GM12892 (cell line): ENCODE measurements around the gene ZBTB9.

ENCODE experiments used
- DNase-seq: peaks from one replicate; pipeline ENCODE4 v3.0.0; 2011; ENCODE audit not compliant: insufficient read length
- FAIRE-seq: peaks from 2 replicates; lab custom pipeline; 2011; peaks lifted over from hg19 to GRCh38; lab: Jason Lieb, UNC
- POLR2A ChIP-seq: IDR thresholded peaks from 2 replicates; pipeline ENCODE4 v1.6.1; 2011; ENCODE audit warnings: low read depth, low read length, control low read depth
- POLR2AphosphoS5 ChIP-seq: IDR thresholded peaks from 2 replicates; pipeline ENCODE4 v1.6.1; 2011; ENCODE audit warnings: low read depth, low read length, control low read depth
- TAF1 ChIP-seq: IDR thresholded peaks from 2 replicates; pipeline ENCODE4 v1.6.1; 2011; ENCODE audit warnings: low read depth, mild to moderate bottlenecking, control low read depth, low read length, borderline replicate concordance

The ZBTB9 gene

GRCh38 chr6:33488339-33488738, 34.0 kb downstream of the ZBTB9 start:
- TF ChIP-seq TAF1 (no peak), POLR2A (no peak), POLR2AphosphoS5 (no peak)
- no peak for FAIRE-seq
- no peak for DNase-seq

GRCh38 chr6:33490198-33490597, 35.8 kb downstream of the ZBTB9 start:
- TF ChIP-seq POLR2AphosphoS5 (no peak), POLR2A (no peak), TAF1 (no peak)
- FAIRE-seq (no peak), DNase-seq (no peak)

GRCh38 chr6:33490621-33491020, 36.2 kb downstream of the ZBTB9 start:
- no peak for DNase-seq
- TF ChIP-seq POLR2A (no peak), POLR2AphosphoS5 (no peak), TAF1 (no peak)

GRCh38 chr6:33492093-33492492, 37.7 kb downstream of the ZBTB9 start:
- no peak for FAIRE-seq
- TF ChIP-seq TAF1 = no peak
- DNase-seq = no peak

More at GRCh38 chr6:33490621-33491020, 36.2 kb downstream of the ZBTB9 start:
- FAIRE-seq = no peak

GRCh38 chr6:33497157-33497556, 42.8 kb downstream of the ZBTB9 start:
- DNase-seq = no peak
- no peak for TF ChIP-seq POLR2A
- TF ChIP-seq TAF1 = no peak
- TF ChIP-seq POLR2AphosphoS5 = no peak
- FAIRE-seq = no peak

GRCh38 chr6:33502486-33502885, 48.1 kb downstream of the ZBTB9 start:
- no peak for TF ChIP-seq TAF1
- no peak for TF ChIP-seq POLR2A
- TF ChIP-seq POLR2AphosphoS5 = no peak

GRCh38 chr6:33504486-33504885, 50.1 kb downstream of the ZBTB9 start:
- no peak for FAIRE-seq
- TF ChIP-seq POLR2AphosphoS5 = no peak
- no peak for TF ChIP-seq POLR2A
- TF ChIP-seq TAF1 = no peak

More at GRCh38 chr6:33502486-33502885, 48.1 kb downstream of the ZBTB9 start:
- FAIRE-seq (no peak), DNase-seq (no peak)

GRCh38 chr6:33505548-33506370, 51.4 kb downstream of the ZBTB9 start:
- TF ChIP-seq POLR2A (no peak), TAF1 (no peak), POLR2AphosphoS5 (no peak)
- DNase-seq (no peak), FAIRE-seq (no peak)

More at GRCh38 chr6:33504486-33504885, 50.1 kb downstream of the ZBTB9 start:
- no peak for DNase-seq
